Hepatocyte (in vitro differentiated cells): ENCODE results near the gene TAF12.

Experiments used
- CTCF ChIP-seq: fragments of 200-600 bp; sonication (generic); IDR thresholded peaks from 2 replicates; pipeline ENCODE4 v1.5.1; 2016; ENCODE audit warnings: antibody characterized with exemption, mild to moderate bottlenecking; ENCODE audit not compliant: poor library complexity
- EZH2 ChIP-seq: fragments of 200-600 bp; sonication (generic); IDR thresholded peaks from 2 replicates; pipeline ENCODE4 v1.6.1; 2016; ENCODE audit warnings: antibody characterized with exemption, mild to moderate bottlenecking, borderline replicate concordance
- EZH2phosphoT487 ChIP-seq: fragments of 200-600 bp; sonication (generic); IDR thresholded peaks from one replicate; pipeline ENCODE4 v1.6.1; 2018; ENCODE audit warnings: antibody characterized with exemption, mild to moderate bottlenecking, low read depth, moderate library complexity; ENCODE audit not compliant: unreplicated experiment, severe bottlenecking

DNA sequence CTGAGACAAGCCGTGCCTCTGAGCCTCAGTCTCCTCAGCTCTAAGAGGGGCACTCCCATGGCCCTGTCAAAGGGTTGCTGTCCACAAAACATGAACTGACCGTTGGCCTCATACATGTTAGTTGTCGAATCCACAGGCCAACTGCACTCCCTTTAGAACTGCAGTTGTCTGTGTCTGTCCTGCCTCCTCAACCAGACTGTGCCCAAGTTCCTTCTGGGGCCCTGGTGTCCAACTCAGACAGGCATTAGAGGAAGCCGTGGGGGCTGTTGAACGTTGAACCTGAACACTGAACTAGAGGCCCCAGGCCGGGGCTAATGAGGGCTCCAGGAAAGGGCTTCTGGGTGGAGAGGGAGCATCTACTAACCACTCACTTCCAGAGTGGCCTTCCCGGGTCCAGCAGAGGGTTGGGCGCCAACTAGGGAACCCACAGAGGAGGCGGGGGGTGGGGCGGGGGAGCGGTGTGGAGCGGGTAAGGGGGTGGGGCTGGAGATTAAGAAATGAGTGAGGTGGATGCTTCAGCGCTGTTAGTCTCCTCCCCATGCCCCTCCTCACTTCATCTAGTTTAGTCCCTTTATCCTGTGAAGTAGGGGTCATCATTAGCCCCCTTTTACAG is 51.1 kb downstream of the TAF12 start, which contains the start of gene RAB42:
- TF ChIP-seq EZH2phosphoT487 (no peak), CTCF (no peak), EZH2 (no peak)
